ENCODE results near the gene ZNF335. TPM values are rescaled to one million over a fixed set of nuclear protein-coding genes. Genes with fewer than 3 reads are reported as not detected.
"Not testable (repeated sequence)": the region's sequence is repeated elsewhere in the genome, so short reads cannot be mapped to it uniquely, and the experiment has no call there.

Gene ZNF335
- polyA plus RNA-seq, 1 donor: 13.4 TPM

- no CpG with 5 or more reads among the region's 16 CpGs for WGBS (ENCODE audit: insufficient coverage, low lambda C conversion rate)
- H3K9me3 ChIP-seq (ENCODE audit: control insufficient read depth, low read depth, low read length): no peaks in the 10 kb centered on the region
- no peak overlapping the region for H3K27ac ChIP-seq (ENCODE audit: low read length)
- no peak overlapping the region for H3K4me3 ChIP-seq (ENCODE audit: low read length)
- H3K27me3 ChIP-seq (ENCODE audit: control insufficient read depth, insufficient read depth, low read length): peaks cover 51% of the 10 kb centered on the region
- no peaks in the 10 kb centered on the region for H3K4me1 ChIP-seq (ENCODE audit: control insufficient read depth, insufficient read depth, low read length)
- DNase-seq: no peak
- H3K36me3 ChIP-seq (ENCODE audit: control insufficient read depth, insufficient read depth, low read length): no peaks in the 10 kb centered on the region
These were observed 28.4 kb upstream of the ZNF335 start for GRCh38 chr20:46000262-46000996.

GRCh38 chr20:45999557-46000261 lies 27.7 kb upstream of the ZNF335 start:
- no peak overlapping the region for H3K27ac ChIP-seq (ENCODE audit: low read length)
- H3K27me3 ChIP-seq (ENCODE audit: control insufficient read depth, insufficient read depth, low read length): peaks cover 44% of the 10 kb centered on the region
- no peak overlapping the region for H3K4me3 ChIP-seq (ENCODE audit: low read length)
- WGBS (ENCODE audit: insufficient coverage, low lambda C conversion rate): no CpG with 5 or more reads among the region's 4 CpGs
- H3K36me3 ChIP-seq (ENCODE audit: control insufficient read depth, insufficient read depth, low read length): no peaks in the 10 kb centered on the region
- no peaks in the 10 kb centered on the region for H3K9me3 ChIP-seq (ENCODE audit: control insufficient read depth, low read depth, low read length)
- DNase-seq: no peak
- H3K4me1 ChIP-seq (ENCODE audit: control insufficient read depth, insufficient read depth, low read length): no peaks in the 10 kb centered on the region

GRCh38 chr20:45998761-45999160 lies 26.8 kb upstream of the ZNF335 start:
- Histone ChIP-seq H3K4me3 (ENCODE audit: low read length) (no peak overlapping the region), H3K36me3 (ENCODE audit: control insufficient read depth, insufficient read depth, low read length) (no peaks in the 10 kb centered on the region), H3K4me1 (ENCODE audit: control insufficient read depth, insufficient read depth, low read length) (no peaks in the 10 kb centered on the region), H3K27me3 (ENCODE audit: control insufficient read depth, insufficient read depth, low read length) (peaks cover 37% of the 10 kb centered on the region), H3K27ac (ENCODE audit: low read length) (no peak overlapping the region), H3K9me3 (ENCODE audit: control insufficient read depth, low read depth, low read length) (no peaks in the 10 kb centered on the region)
- WGBS (ENCODE audit: insufficient coverage, low lambda C conversion rate): no CpG with 5 or more reads among the region's 4 CpGs
- no peak for DNase-seq

- WGBS (ENCODE audit: insufficient coverage, low lambda C conversion rate): no CpG with 5 or more reads among the region's 2 CpGs
- DNase-seq: no peak
- no peak overlapping the region for H3K27ac ChIP-seq (ENCODE audit: low read length)
These were observed 26.3 kb upstream of the ZNF335 start for GRCh38 chr20:45998337-45998736.

GRCh38 chr20:45997187-45997586 lies 25.2 kb upstream of the ZNF335 start:
- DNase-seq: no peak
- Histone ChIP-seq H3K27ac (ENCODE audit: low read length) (no peak overlapping the region), H3K27me3 (ENCODE audit: control insufficient read depth, insufficient read depth, low read length) (peaks cover 37% of the 10 kb centered on the region), H3K36me3 (ENCODE audit: control insufficient read depth, insufficient read depth, low read length) (no peaks in the 10 kb centered on the region), H3K4me1 (ENCODE audit: control insufficient read depth, insufficient read depth, low read length) (no peaks in the 10 kb centered on the region), H3K4me3 (ENCODE audit: low read length) (no peak overlapping the region), H3K9me3 (ENCODE audit: control insufficient read depth, low read depth, low read length) (no peaks in the 10 kb centered on the region)
- WGBS (ENCODE audit: insufficient coverage, low lambda C conversion rate): no CpG with 5 or more reads among the region's 3 CpGs

More at GRCh38 chr20:45998337-45998736, 26.3 kb upstream of the ZNF335 start:
- H3K4me1 ChIP-seq (ENCODE audit: control insufficient read depth, insufficient read depth, low read length): no peaks in the 10 kb centered on the region
- H3K4me3 ChIP-seq (ENCODE audit: low read length): no peak overlapping the region
- H3K36me3 ChIP-seq (ENCODE audit: control insufficient read depth, insufficient read depth, low read length): no peaks in the 10 kb centered on the region
- H3K27me3 ChIP-seq (ENCODE audit: control insufficient read depth, insufficient read depth, low read length): peaks cover 38% of the 10 kb centered on the region
- no peaks in the 10 kb centered on the region for H3K9me3 ChIP-seq (ENCODE audit: control insufficient read depth, low read depth, low read length)

GRCh38 chr20:45995495-45996097 lies 23.6 kb upstream of the ZNF335 start:
- not testable (repeated sequence) for H3K36me3 ChIP-seq (ENCODE audit: control insufficient read depth, insufficient read depth, low read length); H3K9me3 ChIP-seq (ENCODE audit: control insufficient read depth, low read depth, low read length); H3K27ac ChIP-seq (ENCODE audit: low read length); H3K4me3 ChIP-seq (ENCODE audit: low read length); DNase-seq; H3K4me1 ChIP-seq (ENCODE audit: control insufficient read depth, insufficient read depth, low read length)
- no CpG with 5 or more reads among the region's 6 CpGs for WGBS (ENCODE audit: insufficient coverage, low lambda C conversion rate)
- peaks cover 27% of the 10 kb centered on the region for H3K27me3 ChIP-seq (ENCODE audit: control insufficient read depth, insufficient read depth, low read length)

- Histone ChIP-seq H3K4me3 (ENCODE audit: low read length) (no peak overlapping the region), H3K27ac (ENCODE audit: low read length) (no peak overlapping the region), H3K36me3 (ENCODE audit: control insufficient read depth, insufficient read depth, low read length) (no peaks in the 10 kb centered on the region), H3K4me1 (ENCODE audit: control insufficient read depth, insufficient read depth, low read length) (no peaks in the 10 kb centered on the region), H3K27me3 (ENCODE audit: control insufficient read depth, insufficient read depth, low read length) (peaks cover 20% of the 10 kb centered on the region), H3K9me3 (ENCODE audit: control insufficient read depth, low read depth, low read length) (no peaks in the 10 kb centered on the region)
- no peak for DNase-seq
- WGBS (ENCODE audit: insufficient coverage, low lambda C conversion rate): 80% methylated on average over 3 of the region's 9 CpGs
These were observed 22.9 kb upstream of the ZNF335 start for GRCh38 chr20:45994761-45995493.

- Histone ChIP-seq H3K9me3 (ENCODE audit: control insufficient read depth, low read depth, low read length) (no peaks in the 10 kb centered on the region), H3K27me3 (ENCODE audit: control insufficient read depth, insufficient read depth, low read length) (peaks cover 11% of the 10 kb centered on the region), H3K36me3 (ENCODE audit: control insufficient read depth, insufficient read depth, low read length) (no peaks in the 10 kb centered on the region), H3K27ac (ENCODE audit: low read length) (no peak overlapping the region), H3K4me3 (ENCODE audit: low read length) (no peak overlapping the region), H3K4me1 (ENCODE audit: control insufficient read depth, insufficient read depth, low read length) (no peaks in the 10 kb centered on the region)
- no CpG with 5 or more reads among the region's 12 CpGs for WGBS (ENCODE audit: insufficient coverage, low lambda C conversion rate)
- no peak for DNase-seq
These were observed 21.4 kb upstream of the ZNF335 start for GRCh38 chr20:45993197-45993951.

GRCh38 chr20:45991616-45992015 lies 19.6 kb upstream of the ZNF335 start:
- Histone ChIP-seq H3K4me1 (ENCODE audit: control insufficient read depth, insufficient read depth, low read length) (no peaks in the 10 kb centered on the region), H3K27ac (ENCODE audit: low read length) (no peak overlapping the region), H3K27me3 (ENCODE audit: control insufficient read depth, insufficient read depth, low read length) (peaks cover 6% of the 10 kb centered on the region), H3K9me3 (ENCODE audit: control insufficient read depth, low read depth, low read length) (no peaks in the 10 kb centered on the region), H3K4me3 (ENCODE audit: low read length) (no peak overlapping the region), H3K36me3 (ENCODE audit: control insufficient read depth, insufficient read depth, low read length) (no peaks in the 10 kb centered on the region)
- no CpG with 5 or more reads among the region's 3 CpGs for WGBS (ENCODE audit: insufficient coverage, low lambda C conversion rate)
- no peak for DNase-seq

GRCh38 chr20:45988830-45989229 lies 16.8 kb upstream of the ZNF335 start:
- H3K27ac ChIP-seq (ENCODE audit: low read length); H3K4me3 ChIP-seq (ENCODE audit: low read length); H3K27me3 ChIP-seq (ENCODE audit: control insufficient read depth, insufficient read depth, low read length); DNase-seq; H3K9me3 ChIP-seq (ENCODE audit: control insufficient read depth, low read depth, low read length); H3K4me1 ChIP-seq (ENCODE audit: control insufficient read depth, insufficient read depth, low read length); H3K36me3 ChIP-seq (ENCODE audit: control insufficient read depth, insufficient read depth, low read length): not testable (repeated sequence)
- no CpG with 5 or more reads among the region's 6 CpGs for WGBS (ENCODE audit: insufficient coverage, low lambda C conversion rate)

Data from large intestine (tissue), 3 donors.